ENCODE measurements around the gene MYO9A. TPM values are rescaled to one million over a fixed set of nuclear protein-coding genes. Genes with fewer than 3 reads are reported as not detected.

MYO9A gene
- total RNA-seq, 1 experiment from 2014 or later, result 21.4 TPM

DNA sequence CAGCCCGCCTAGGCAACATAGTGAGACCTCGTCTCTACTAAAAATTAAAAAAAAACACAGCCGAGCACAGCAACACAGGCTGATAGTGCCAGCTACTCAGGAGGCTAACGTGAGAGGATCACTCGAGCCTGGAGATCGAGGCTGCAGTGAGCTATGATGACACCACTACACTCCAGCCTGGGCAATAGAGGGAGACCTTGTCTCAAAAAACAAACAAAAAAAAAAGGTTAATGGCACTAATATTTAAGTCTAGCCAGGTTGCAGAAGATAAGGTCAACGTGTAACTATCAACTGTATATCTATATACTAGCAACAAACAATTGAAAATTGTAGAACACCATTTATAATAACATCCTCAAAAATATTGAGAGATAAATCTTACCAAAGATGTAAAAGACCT, 75.1 kb downstream of the MYO9A start:
- H2AK5ac ChIP-seq (ENCODE audit: insufficient read length, low read length), result no peak overlapping the region
- Mint-ChIP-seq H3K4me1 (peaks cover 7 to 8% of the 10 kb centered on the region in 2 experiments), H3K27ac (no peak overlapping the region; a peak in 1 of 7 replicates), H3K36me3 (ENCODE audit: insufficient read depth in 1 of 3, low read depth in 3 of 3) (peaks cover 0 to 12% (median 8%) of the 10 kb centered on the region in 3 experiments; a peak in 5 of 7 replicates), H3K9me3 (no peaks in the 10 kb centered on the region), H3K27me3 (ENCODE audit: low read depth) (no peaks in the 10 kb centered on the region), H3K4me3 (no peak overlapping the region)
- no peak overlapping the region for H3K18ac ChIP-seq (ENCODE audit: insufficient read length, low read depth, low read length)
- H3K14ac ChIP-seq (ENCODE audit: insufficient read depth, low read length), result no peak overlapping the region
- no peak overlapping the region for H3K23ac ChIP-seq (ENCODE audit: insufficient read length, low read depth, low read length)
- H3K4ac ChIP-seq (ENCODE audit: low read depth, low read length), result no peak overlapping the region
- H2BK12ac ChIP-seq (ENCODE audit: insufficient read length, low read depth, low read length), result no peak overlapping the region
- H4K20me1 ChIP-seq (ENCODE audit: control insufficient read depth, insufficient read depth, insufficient read length), result no peaks in the 10 kb centered on the region
- no peak overlapping the region for H2AFZ ChIP-seq (ENCODE audit: low read length)
- no peaks in the 10 kb centered on the region for H3K27me3 ChIP-seq (ENCODE audit: insufficient read depth, low read length)
- WGBS (ENCODE audit: extremely low coverage, insufficient read length, low lambda C conversion rate), result no CpG with 5 or more reads among the region's 7 CpGs
- no peak overlapping the region for H2BK5ac ChIP-seq (ENCODE audit: insufficient read length, low read length)
- no peaks in the 10 kb centered on the region for H3K79me2 ChIP-seq (ENCODE audit: insufficient read depth, low read length)
- no peak overlapping the region for H4K8ac ChIP-seq (replicated peaks; ENCODE audit: insufficient read length, low read depth, low read length)
- no peak for TF ChIP-seq CTCF (conservative IDR thresholded peaks at IDR 0.05)
- H3K79me1 ChIP-seq (ENCODE audit: insufficient read depth, low read depth, low read length, poor library complexity, severe bottlenecking), result no peaks in the 10 kb centered on the region
- no peak overlapping the region for H2BK20ac ChIP-seq (ENCODE audit: low read depth, low read length, poor library complexity, severe bottlenecking)
- no peaks in the 10 kb centered on the region for H3K4me1 ChIP-seq (ENCODE audit: insufficient read depth, low read length)
- H2BK120ac ChIP-seq (ENCODE audit: low read depth, low read length, poor library complexity, severe bottlenecking), result no peak overlapping the region
- no peak overlapping the region for H4K91ac ChIP-seq (ENCODE audit: insufficient read length, low read depth, low read length)
- no peak overlapping the region for H3K27ac ChIP-seq (ENCODE audit: insufficient read length, low read depth, low read length)
- no peak overlapping the region for H3T11ph ChIP-seq (ENCODE audit: low read length)
- no peak overlapping the region for H3K4me2 ChIP-seq (ENCODE audit: insufficient read depth, insufficient read length, low read length)
- no peaks in the 10 kb centered on the region for H3K9me3 ChIP-seq (ENCODE audit: control insufficient read depth, low read depth, low read length)
- DNase-seq, result no peak
- no peak overlapping the region for H3K9ac ChIP-seq (ENCODE audit: extremely low read depth, insufficient read length, low read length)
- no peak overlapping the region for H3K56ac ChIP-seq (ENCODE audit: insufficient read length, low read depth, low read length)
- no peak overlapping the region for H2BK15ac ChIP-seq (ENCODE audit: low read depth, low read length)
- no peak overlapping the region for H4K5ac ChIP-seq (ENCODE audit: insufficient read length, low read depth, low read length)
- no peaks in the 10 kb centered on the region for H3K23me2 ChIP-seq (ENCODE audit: insufficient read length, low read depth, low read length, poor library complexity, severe bottlenecking)
